Right ventricle myocardium inferior (tissue), 1 donor: ENCODE results near the gene SCEL. TPM values are rescaled to one million over a fixed set of nuclear protein-coding genes. Genes with fewer than 3 reads are reported as not detected.
"Not testable (repeated sequence)": the region's sequence is repeated elsewhere in the genome, so short reads cannot be mapped to it uniquely, and the experiment has no call there.

Source experiments
- ATAC-seq: fragments of 200-7000 bp; cut with Tn5 transposase; one replicate; pipeline ENCODE4 v1.9.1; 2020; ENCODE audit warnings: mild to moderate bottlenecking, moderate library complexity
- DNase-seq: peaks from one replicate; pipeline ENCODE4 v3.0.0; 2021; ENCODE audit errors: missing footprints
- intact Hi-C: fragments of 100-400 bp; cut with DNase I; formaldehyde crosslinking; loops from one replicate; pipeline ENCODE4 v1.11.0; 2022
- total RNA-seq: library from RNA; stranded (reverse); fragmentation: NEBNext Ultra II Directional; extraction: Animal tissue kit (Norgen Biotek cat#: 25700); gene quantifications from one replicate; pipeline ENCODE4 v1.2.1, GENCODE V29; 2021
- donor health status: DM: no; HTN: yes; CAD: no; lungs with severe emphysema.

The SCEL gene
- total RNA-seq, 1 donor from 2014 or later: not detected

- DNase-seq: no peak
- ATAC-seq: no peak
- intact Hi-C loops: no loop called here
These were observed 17.2 kb upstream of the SCEL start for GRCh38 chr13:77518266-77518665.

GRCh38 chr13:77519396-77519795 lies 16.1 kb upstream of the SCEL start:
- intact Hi-C loops, DNase-seq, ATAC-seq: not testable (repeated sequence)

- intact Hi-C loops: no loop called here
- DNase-seq (no peak), ATAC-seq (no peak)
These were observed 15.7 kb upstream of the SCEL start for GRCh38 chr13:77519808-77520207.

- DNase-seq: no peak
- no peak for ATAC-seq
- intact Hi-C loops: no loop called here
These were observed 14.3 kb upstream of the SCEL start for GRCh38 chr13:77521194-77521593.

- intact Hi-C loops: no loop called here
- ATAC-seq (no peak), DNase-seq (no peak)
These were observed 13.7 kb upstream of the SCEL start for GRCh38 chr13:77521595-77522367.

GRCh38 chr13:77522444-77522843 lies 13.1 kb upstream of the SCEL start:
- DNase-seq: no peak
- ATAC-seq: no peak
- intact Hi-C loops: no loop called here

- ATAC-seq: no peak
- intact Hi-C loops: no loop called here
- DNase-seq: no peak
These were observed 12.1 kb upstream of the SCEL start for GRCh38 chr13:77523386-77523785.

GRCh38 chr13:77523834-77524728 lies 11.4 kb upstream of the SCEL start:
- DNase-seq (no peak), ATAC-seq (no peak)
- intact Hi-C loops: no loop called here

GRCh38 chr13:77528414-77528813 lies 7.1 kb upstream of the SCEL start:
- no peak for DNase-seq
- ATAC-seq: no peak
- intact Hi-C loops: no loop called here

GRCh38 chr13:77528834-77529500 lies 6.5 kb upstream of the SCEL start:
- no peak for ATAC-seq
- DNase-seq: no peak
- intact Hi-C loops: no loop called here

- ATAC-seq (no peak), DNase-seq (no peak)
- intact Hi-C loops: no loop called here
These were observed 6.0 kb upstream of the SCEL start for GRCh38 chr13:77529501-77529840.

GRCh38 chr13:77530875-77531274 lies 4.6 kb upstream of the SCEL start:
- DNase-seq: peak; percentile 39
- intact Hi-C loops: no loop called here
- ATAC-seq: peak; percentile 42

GRCh38 chr13:77532983-77533382 lies 2.5 kb upstream of the SCEL start:
- intact Hi-C loops: no loop called here
- no peak for ATAC-seq
- no peak for DNase-seq

- no peak for ATAC-seq
- DNase-seq: no peak
These were observed 1.4 kb upstream of the SCEL start for GRCh38 chr13:77533875-77534788.

GRCh38 chr13:77536358-77536757 lies 852 bp downstream of the SCEL start:
- DNase-seq (no peak), ATAC-seq (no peak)
- intact Hi-C loops: no loop called here

More at GRCh38 chr13:77533875-77534788, 1.4 kb upstream of the SCEL start:
- intact Hi-C loops: no loop called here

- intact Hi-C loops: no loop called here
- DNase-seq (no peak), ATAC-seq (no peak)
These were observed 1.9 kb downstream of the SCEL start for GRCh38 chr13:77537289-77537919.

GRCh38 chr13:77543711-77544110 lies 8.2 kb downstream of the SCEL start:
- DNase-seq: no peak
- intact Hi-C loops: no loop called here
- no peak for ATAC-seq

GRCh38 chr13:77544355-77544754 lies 8.8 kb downstream of the SCEL start:
- ATAC-seq: peak; percentile 89
- intact Hi-C loops: no loop called here
- peak; percentile 70 for DNase-seq
